ENCODE data around the gene DCTN4. TPM values are rescaled to one million over a fixed set of nuclear protein-coding genes. Genes with fewer than 3 reads are reported as not detected.
"Not testable (repeated sequence)": the region's sequence is repeated elsewhere in the genome, so short reads cannot be mapped to it uniquely, and the experiment has no call there.

DCTN4 gene
- total and polyA plus RNA-seq, 2 of the 8 experiments (the other 6 are each of a cell fraction or from before 2014, with no cell fraction given): 20.5 to 42.7 TPM

- H3K4me3 ChIP-seq (ENCODE audit: extremely low read depth in 1 of 4, insufficient read depth in 2 of 4, low read depth in 3 of 4, low read length in 4 of 4); H3K23ac ChIP-seq (ENCODE audit: insufficient read length); H4K20me1 ChIP-seq (replicated peaks in 1 of 2; ENCODE audit: control insufficient read depth in 1 of 2, insufficient read depth in 2 of 2, low read length in 2 of 2); H2AFZ ChIP-seq (ENCODE audit: low read length); H3K56ac ChIP-seq (replicated peaks; ENCODE audit: insufficient read length, low read depth, low read length); H4K5ac ChIP-seq (ENCODE audit: insufficient read length, low read depth, low read length); H3K79me2 ChIP-seq (ENCODE audit: control insufficient read depth in 1 of 2, insufficient read depth in 2 of 2, low read length in 2 of 2); H2AK5ac ChIP-seq (ENCODE audit: low read depth, low read length); H3K18ac ChIP-seq (ENCODE audit: extremely low read depth, low read length); H3K36me3 ChIP-seq (ENCODE audit: control insufficient read depth in 2 of 4, insufficient read depth in 4 of 4, low read length in 3 of 4); H2BK120ac ChIP-seq (replicated peaks; ENCODE audit: low read depth, low read length); H3K14ac ChIP-seq (ENCODE audit: insufficient read length); H2BK15ac ChIP-seq (ENCODE audit: low read length); H2BK12ac ChIP-seq (ENCODE audit: low read depth, low read length); POLR2A ChIA-PET (ENCODE audit: partially characterized antibody); DNase-seq (ENCODE audit: low read depth in 1 of 2, low spot score in 2 of 2); H3K4me2 ChIP-seq (ENCODE audit: insufficient read depth in 1 of 2, low read depth in 2 of 2, low read length in 2 of 2); H4K91ac ChIP-seq (replicated peaks; ENCODE audit: insufficient read length, low read length); H3K79me1 ChIP-seq (ENCODE audit: low read depth, low read length); H2BK5ac ChIP-seq (ENCODE audit: low read depth, low read length); H3K23me2 ChIP-seq (ENCODE audit: low read depth, low read length); H3K4ac ChIP-seq (replicated peaks; ENCODE audit: insufficient read length, low read depth, low read length); H3K9ac ChIP-seq (replicated peaks in 1 of 4; ENCODE audit: extremely low read depth in 1 of 4, low read depth in 3 of 4, low read length in 3 of 4); H3K4me1 ChIP-seq (replicated peaks in 1 of 4; ENCODE audit: control insufficient read depth in 3 of 4, insufficient read depth in 4 of 4, low read length in 3 of 4); H3K27me3 ChIP-seq (replicated peaks in 1 of 4; ENCODE audit: control insufficient read depth in 3 of 4, extremely low read depth in 1 of 4, insufficient read depth in 3 of 4, low read length in 3 of 4); H3K27ac ChIP-seq (ENCODE audit: low read depth, low read length); H4K8ac ChIP-seq (ENCODE audit: extremely low read depth, insufficient read depth, low read length); FAIRE-seq; H2BK20ac ChIP-seq (ENCODE audit: low read length): not testable (repeated sequence)
- CTCF ChIA-PET (ENCODE audit: partially characterized antibody): interaction anchor here (1.0 kb wide), 1 partner anchor 8 kb away, joined by 4 read pairs; no protein-coding TSS in a partner anchor
- H3K9me3 ChIP-seq (ENCODE audit: insufficient read depth in 2 of 2, low read depth in 1 of 2, low read length in 1 of 2): peaks cover 0 to 10% of the 10 kb centered on the region in 2 experiments; a peak in 1 of 4 replicates
- WGBS, 2 experiments (ENCODE audit: extremely low coverage in 1 of 2, insufficient coverage in 1 of 2, insufficient read length in 1 of 2, insufficient replicate concordance in 2 of 2, low coverage in 1 of 2, low lambda C conversion rate in 2 of 2, missing lambda C conversion rate in 1 of 2): 98% methylated on average over 9 of the region's 9 CpGs; no CpG with 5 or more reads in 1 of the 2 experiments
Measured at GRCh38 chr5:150743142-150743488, 15.7 kb downstream of the DCTN4 start.

GRCh38 chr5:150742455-150743141, 16.2 kb downstream of the DCTN4 start:
- H2AK5ac ChIP-seq (ENCODE audit: low read depth, low read length); H2BK12ac ChIP-seq (ENCODE audit: low read depth, low read length); H2BK5ac ChIP-seq (ENCODE audit: low read depth, low read length); H3K27ac ChIP-seq (ENCODE audit: low read depth, low read length); H2AFZ ChIP-seq (ENCODE audit: low read length); H3K79me1 ChIP-seq (ENCODE audit: low read depth, low read length); CTCF ChIA-PET (ENCODE audit: partially characterized antibody); H3K4me3 ChIP-seq (ENCODE audit: extremely low read depth in 1 of 4, insufficient read depth in 2 of 4, low read depth in 3 of 4, low read length in 4 of 4); H3K23ac ChIP-seq (ENCODE audit: insufficient read length); H3K18ac ChIP-seq (ENCODE audit: extremely low read depth, low read length); H3K14ac ChIP-seq (ENCODE audit: insufficient read length); H2BK120ac ChIP-seq (replicated peaks; ENCODE audit: low read depth, low read length); H4K20me1 ChIP-seq (replicated peaks in 1 of 2; ENCODE audit: control insufficient read depth in 1 of 2, insufficient read depth in 2 of 2, low read length in 2 of 2); H3K36me3 ChIP-seq (ENCODE audit: control insufficient read depth in 2 of 4, insufficient read depth in 4 of 4, low read length in 3 of 4); H2BK20ac ChIP-seq (ENCODE audit: low read length); H3K4ac ChIP-seq (replicated peaks; ENCODE audit: insufficient read length, low read depth, low read length); POLR2A ChIA-PET (ENCODE audit: partially characterized antibody); H3K9ac ChIP-seq (replicated peaks in 1 of 4; ENCODE audit: extremely low read depth in 1 of 4, low read depth in 3 of 4, low read length in 3 of 4); H3K56ac ChIP-seq (replicated peaks; ENCODE audit: insufficient read length, low read depth, low read length); H2BK15ac ChIP-seq (ENCODE audit: low read length); FAIRE-seq; H3K4me2 ChIP-seq (ENCODE audit: insufficient read depth in 1 of 2, low read depth in 2 of 2, low read length in 2 of 2); H4K91ac ChIP-seq (replicated peaks; ENCODE audit: insufficient read length, low read length); H4K8ac ChIP-seq (ENCODE audit: extremely low read depth, insufficient read depth, low read length); H3K23me2 ChIP-seq (ENCODE audit: low read depth, low read length); H3K27me3 ChIP-seq (replicated peaks in 1 of 4; ENCODE audit: control insufficient read depth in 3 of 4, extremely low read depth in 1 of 4, insufficient read depth in 3 of 4, low read length in 3 of 4); H3K4me1 ChIP-seq (replicated peaks in 1 of 4; ENCODE audit: control insufficient read depth in 3 of 4, insufficient read depth in 4 of 4, low read length in 3 of 4); DNase-seq (ENCODE audit: low read depth in 1 of 2, low spot score in 2 of 2); H4K5ac ChIP-seq (ENCODE audit: insufficient read length, low read depth, low read length): not testable (repeated sequence)
- peaks cover 0 to 10% of the 10 kb centered on the region in 2 experiments; a peak in 1 of 4 replicates for H3K9me3 ChIP-seq (ENCODE audit: insufficient read depth in 2 of 2, low read depth in 1 of 2, low read length in 1 of 2)
- 81% methylated on average over 18 of the region's 18 CpGs; no CpG with 5 or more reads in 1 of the 2 experiments for WGBS, 2 experiments (ENCODE audit: extremely low coverage in 1 of 2, insufficient coverage in 1 of 2, insufficient read length in 1 of 2, insufficient replicate concordance in 2 of 2, low coverage in 1 of 2, low lambda C conversion rate in 2 of 2, missing lambda C conversion rate in 1 of 2)
- peaks cover 0 to 12% of the 10 kb centered on the region in 2 experiments; a peak in 2 of 4 replicates for H3K79me2 ChIP-seq (ENCODE audit: control insufficient read depth in 1 of 2, insufficient read depth in 2 of 2, low read length in 2 of 2)

Measured in H1 (cell line).